Neural progenitor cell (in vitro differentiated cells): Measurements from ENCODE around the gene LGI1.

ENCODE experiments used
- CTCF ChIP-seq: fragments of 200-600 bp; sonication (generic); IDR thresholded peaks from 2 replicates; pipeline ENCODE4 v1.5.1; 2017; ENCODE audit warnings: antibody characterized with exemption, mild to moderate bottlenecking
- EZH2 ChIP-seq: fragments of 200-600 bp; sonication (generic); IDR thresholded peaks from 2 replicates; pipeline ENCODE4 v1.6.1; 2017; ENCODE audit warnings: antibody characterized with exemption, mild to moderate bottlenecking, moderate library complexity

- TF ChIP-seq CTCF (no peak), EZH2 (no peak)
These were observed 11.2 kb downstream of the LGI1 start for GRCh38 chr10:93768892-93769291.
